Endothelial cell of umbilical vein (primary cell): ENCODE results near the gene TUBGCP2. TPM values are rescaled to one million over a fixed set of nuclear protein-coding genes. Genes with fewer than 3 reads are reported as not detected.

Experiments used
- BruUV-seq: library from RNA; stranded (reverse); fragments of 400-500 nt; replicated peaks from 2 replicates; lab custom pipeline; 2021; lab: Mats Ljungman, UMichigan
- CTCF ChIA-PET: fragments of 300-600, 350-600 bp; sonication (Branson Sonifier 250); formaldehyde crosslinking; loops from one replicate; lab custom pipeline; 2021; ENCODE audit warnings: antibody characterized with exemption, inconsistent platforms; lab: Charles Lee
- POLR2A ChIA-PET: fragments of 300-600, 350-600 bp; sonication (Branson Sonifier 250); formaldehyde crosslinking; loops from one replicate; lab custom pipeline; 2021; ENCODE audit warnings: antibody characterized with exemption, inconsistent platforms; lab: Charles Lee
- DNase-seq: peaks from one replicate; pipeline ENCODE4 v3.0.0-alpha.2; 2011; ENCODE audit warnings: low read depth, low spot score
- FAIRE-seq: peaks from 2 replicates; lab custom pipeline; 2011; peaks lifted over from hg19 to GRCh38; lab: Jason Lieb, UNC
- H2AFZ ChIP-seq: 2 replicates; pipeline ENCODE4 v1.6.0; 2012; ENCODE audit warnings: low read depth, low read length, control low read depth, inconsistent platforms
- H3K27ac ChIP-seq: 2 replicates; pipeline ENCODE4 v1.5.1; 2011; ENCODE audit warnings: low read depth, mild to moderate bottlenecking, control low read depth, low read length, moderate library complexity; ENCODE audit not compliant: insufficient read depth
- H3K27me3 ChIP-seq, 2 experiments: 2 replicates each; pipeline versions ENCODE4 v1.6.0 to v1.6.1; 2011; ENCODE audit warnings: low read length in 2 of 2, mixed read lengths in 1 of 2; ENCODE audit not compliant: control insufficient read depth in 2 of 2, insufficient read depth in 2 of 2
- H3K36me3 ChIP-seq, 2 experiments: 2 replicates in 1 of 2; 3 replicates in 1 of 2; pipeline ENCODE4 v1.5.1; 2011; ENCODE audit warnings: low read length in 2 of 2, mild to moderate bottlenecking in 1 of 2, moderate library complexity in 1 of 2; ENCODE audit not compliant: control insufficient read depth in 2 of 2, insufficient read depth in 2 of 2; ENCODE audit errors: extremely low read depth in 1 of 2
- H3K4me1 ChIP-seq: 3 replicates; pipeline ENCODE4 v1.5.1; 2011; ENCODE audit warnings: mild to moderate bottlenecking, low read length; ENCODE audit not compliant: control insufficient read depth, insufficient read depth; ENCODE audit errors: extremely low read depth
- H3K4me2 ChIP-seq: 2 replicates; pipeline ENCODE4 v1.6.1; 2011; ENCODE audit warnings: low read length, control low read depth, mixed read lengths; ENCODE audit not compliant: insufficient read depth
- H3K4me3 ChIP-seq, 3 experiments: fragments of 200-600 bp in 1 of 3; sonication (generic), shearing (Covaris generic) in 1 of 3; replicated peaks in 1 of 3; 2 replicates each; pipeline ENCODE4 v1.5.1; 2011 to 2016; ENCODE audit warnings: control low read depth in 3 of 3, low read length in 3 of 3, mild to moderate bottlenecking in 2 of 3, inconsistent platforms in 1 of 3, low read depth in 1 of 3, moderate library complexity in 1 of 3; ENCODE audit not compliant: insufficient read depth in 1 of 3
- H3K79me2 ChIP-seq: 2 replicates; pipeline ENCODE4 v1.6.0; 2012; ENCODE audit warnings: low read length, inconsistent platforms; ENCODE audit not compliant: control insufficient read depth, insufficient read depth
- H3K9ac ChIP-seq: replicated peaks from 2 replicates; pipeline ENCODE3; 2011; ENCODE audit warnings: low read length, control low read depth; ENCODE audit not compliant: insufficient read depth; ENCODE audit errors: extremely low read depth
- H3K9me1 ChIP-seq: replicated peaks from 3 replicates; pipeline ENCODE4 v1.6.0; 2011; ENCODE audit warnings: mild to moderate bottlenecking, low read length; ENCODE audit not compliant: control insufficient read depth, insufficient read depth; ENCODE audit errors: extremely low read depth
- H3K9me3 ChIP-seq: replicated peaks from 2 replicates; pipeline ENCODE4 v1.5.1; 2012; ENCODE audit warnings: low read length, inconsistent platforms; ENCODE audit not compliant: control insufficient read depth, insufficient read depth
- H4K20me1 ChIP-seq: replicated peaks from 2 replicates; pipeline ENCODE3; 2011; ENCODE audit warnings: mild to moderate bottlenecking, low read length; ENCODE audit not compliant: control insufficient read depth, insufficient read depth; ENCODE audit errors: extremely low read depth
- CTCF ChIP-seq, 2 donors: IDR thresholded peaks; 1 replicate in 1 of 2; 2 replicates in 1 of 2; pipeline ENCODE4 v1.5.1; 2011; ENCODE audit warnings: low read length in 2 of 2, mild to moderate bottlenecking in 2 of 2, moderate library complexity in 2 of 2, control low read depth in 1 of 2, inconsistent platforms in 1 of 2, low read depth in 1 of 2; ENCODE audit not compliant: insufficient read depth in 1 of 2; ENCODE audit errors: extremely low read depth in 1 of 2
- EZH2 ChIP-seq: IDR thresholded peaks from 2 replicates; pipeline ENCODE4 v1.6.1; 2012; ENCODE audit warnings: borderline replicate concordance, low read depth, mild to moderate bottlenecking, moderate library complexity, low read length, inconsistent platforms; ENCODE audit not compliant: severe bottlenecking
- FOS ChIP-seq: IDR thresholded peaks from 2 replicates; pipeline ENCODE4 v1.6.1; 2011; ENCODE audit warnings: mild to moderate bottlenecking, low read length, moderate library complexity, borderline replicate concordance; ENCODE audit not compliant: insufficient read depth
- GATA2 ChIP-seq: IDR thresholded peaks from 2 replicates; pipeline ENCODE4 v1.7.0; 2011; ENCODE audit warnings: low read depth, mild to moderate bottlenecking, moderate library complexity, mixed read lengths, low read length; ENCODE audit not compliant: insufficient read length, insufficient read depth
- JUN ChIP-seq: IDR thresholded peaks from 2 replicates; pipeline ENCODE4 v1.6.1; 2011; ENCODE audit warnings: borderline replicate concordance, low read depth; ENCODE audit not compliant: insufficient read length, insufficient read depth
- MAX ChIP-seq: IDR thresholded peaks from 2 replicates; pipeline ENCODE4 v1.6.1; 2011; ENCODE audit not compliant: insufficient read depth, insufficient read length
- MYC ChIP-seq: IDR thresholded peaks from one replicate; pipeline ENCODE4 v1.6.1; 2011; ENCODE audit warnings: mild to moderate bottlenecking, low read depth, low read length
- POLR2A ChIP-seq: IDR thresholded peaks from 2 replicates; pipeline ENCODE4 v1.6.1; 2012; ENCODE audit warnings: low read depth, mild to moderate bottlenecking, control low read depth, low read length
- POLR2AphosphoS5 ChIP-seq: IDR thresholded peaks from 2 replicates; pipeline ENCODE4 v1.6.1; 2012; ENCODE audit warnings: low read depth, mild to moderate bottlenecking, control low read depth, low read length, moderate library complexity; ENCODE audit not compliant: insufficient read depth
- dilution Hi-C: fragments of 300-500 bp; cut with MboI; formaldehyde crosslinking; loops from one replicate; pipeline ENCODE4 v1.15.0; 2019; ENCODE audit warnings: low sequenced_read_pairs; ENCODE audit not compliant: extremely low pct_ligation_motif_present
- intact Hi-C: fragments of 100-400 bp; cut with micrococcal nuclease; formaldehyde crosslinking; loops from one replicate; pipeline ENCODE4 v1.10.0; 2022
- polyA plus RNA-seq, 4 experiments: library from polyadenylated mRNA; depleted of rRNA in 3 of 4; stranded (reverse) in 3 of 4; unstranded in 1 of 4; fragments of >200 nt; gene quantifications; 2 replicates each; pipeline versions ENCODE4 v1.2.1 to v1.2.3, GENCODE V29; 2011 to 2012; ENCODE audit warnings: missing spikeins in 1 of 4
- total RNA-seq: library from RNA; stranded (reverse); gene quantifications from 2 replicates; pipeline ENCODE4 v1.2.3, GENCODE V29; 2021

TUBGCP2 gene
- total and polyA plus RNA-seq, 2 donors (not counting 3 experiments of a cell fraction or from before 2014, with no cell fraction given): 37.1 to 53.1 TPM

DNA sequence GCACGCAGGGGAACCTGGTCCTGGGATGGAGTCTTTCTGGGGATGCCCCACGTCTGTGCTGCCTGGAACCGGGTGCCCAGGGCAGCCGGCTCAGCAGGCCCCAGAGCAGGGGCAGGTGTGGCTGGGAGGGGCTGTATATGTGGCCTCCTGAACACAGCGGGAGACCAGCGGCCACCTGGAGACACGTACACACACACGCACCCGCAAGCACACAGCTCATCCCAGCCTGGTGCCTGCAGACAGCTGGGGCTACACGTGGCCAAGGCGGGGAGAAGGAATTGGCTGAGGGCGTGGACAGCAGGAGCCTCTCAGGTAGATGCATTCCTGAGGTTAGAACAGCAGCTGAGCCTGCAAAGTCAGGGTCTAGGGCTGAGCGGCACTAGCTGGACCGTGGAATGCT, 46.0 kb downstream of the TUBGCP2 start:
- no peaks in the 10 kb centered on the region for H3K9me3 ChIP-seq
- H2AFZ ChIP-seq: no peak overlapping the region
- BruUV-seq: no TSS peak
- no peaks in the 10 kb centered on the region for H3K79me2 ChIP-seq
- ChIA-PET CTCF (no interaction called here), POLR2A (no interaction called here)
- TF ChIP-seq FOS (no peak), MYC (no peak), MAX (no peak), EZH2 (no peak), POLR2AphosphoS5 (no peak), POLR2A (no peak), CTCF (IDR thresholded peaks at IDR 0.05; ENCODE audit: extremely low read depth in 1 of 2, insufficient read depth in 1 of 2, low read depth in 1 of 2, low read length in 2 of 2) (no peak), GATA2 (no peak), JUN (no peak)
- dilution Hi-C loops (no loop called here), intact Hi-C loops (no loop called here)
- H3K27ac ChIP-seq: no peak overlapping the region
- no peak overlapping the region for H3K4me2 ChIP-seq
- H3K9me1 ChIP-seq: no peaks in the 10 kb centered on the region
- H3K27me3 ChIP-seq: peaks cover 0 to 4% of the 10 kb centered on the region in 2 experiments
- peaks cover 19% of the 10 kb centered on the region for H3K4me1 ChIP-seq
- FAIRE-seq (no peak), DNase-seq (no peak)
- no peaks in the 10 kb centered on the region for H4K20me1 ChIP-seq
- no peaks in the 10 kb centered on the region for H3K36me3 ChIP-seq
- no peak overlapping the region for H3K9ac ChIP-seq
- no peak overlapping the region for H3K4me3 ChIP-seq
